NCI-H128 (cell line): ENCODE data around the gene EPC1.
"Not testable (repeated sequence)": the region's sequence is repeated elsewhere in the genome, so short reads cannot be mapped to it uniquely, and the experiment has no call there.

Experiments used
- DNase-seq: peaks from one replicate; lab custom pipeline; 2025; ENCODE audit not compliant: unreplicated experiment; lab: John Stamatoyannopoulos, UW

The EPC1 gene

GRCh38 chr10:32373031-32373430, 26.1 kb upstream of the EPC1 start:
- DNase-seq, result no peak

- DNase-seq, result no peak
Observed at GRCh38 chr10:32372000-32372875, 25.3 kb upstream of the EPC1 start.

- DNase-seq, result no peak
Observed at GRCh38 chr10:32371101-32371500, 24.1 kb upstream of the EPC1 start.

- DNase-seq, result no peak
Observed at GRCh38 chr10:32367793-32368453, 21.0 kb upstream of the EPC1 start.

GRCh38 chr10:32366588-32366987, 19.6 kb upstream of the EPC1 start:
- no peak for DNase-seq

GRCh38 chr10:32366111-32366510, 19.2 kb upstream of the EPC1 start:
- DNase-seq, result no peak

- DNase-seq, result not testable (repeated sequence)
Observed at GRCh38 chr10:32365404-32365803, 18.4 kb upstream of the EPC1 start.

GRCh38 chr10:32362571-32362970, 15.6 kb upstream of the EPC1 start:
- no peak for DNase-seq

GRCh38 chr10:32360884-32361283, 13.9 kb upstream of the EPC1 start:
- DNase-seq, result no peak

GRCh38 chr10:32360241-32360640, 13.3 kb upstream of the EPC1 start:
- no peak for DNase-seq

GRCh38 chr10:32357056-32357735, 10.2 kb upstream of the EPC1 start:
- DNase-seq, result no peak

GRCh38 chr10:32354690-32355089, 7.7 kb upstream of the EPC1 start:
- not testable (repeated sequence) for DNase-seq

- DNase-seq, result no peak
Observed at GRCh38 chr10:32350811-32351350, 3.9 kb upstream of the EPC1 start.

GRCh38 chr10:32349968-32350738, 3.2 kb upstream of the EPC1 start:
- no peak for DNase-seq

- DNase-seq, result no peak
Observed at GRCh38 chr10:32349199-32349585, 2.2 kb upstream of the EPC1 start.

- no peak for DNase-seq
Observed at GRCh38 chr10:32348297-32349198, 1.6 kb upstream of the EPC1 start.

GRCh38 chr10:32347363-32348022, 535 bp upstream of the EPC1 start:
- DNase-seq, result no peak

- DNase-seq, result peak; percentile 67
Observed at GRCh38 chr10:32346134-32346550, 816 bp downstream of the EPC1 start.

GRCh38 chr10:32341596-32341995, 5.4 kb downstream of the EPC1 start:
- DNase-seq, result no peak
